ENCODE data around the gene ATG12.

- TF ChIP-seq EZH2phosphoT487 (IDR thresholded peaks at IDR 0.05; ENCODE audit: unreplicated experiment) (no peak), CTCF (conservative IDR thresholded peaks at IDR 0.05; ENCODE audit: low read depth in 2 of 2) (no peak), POLR2AphosphoS5 (IDR thresholded peaks at IDR 0.05; ENCODE audit: low read depth) (peak; percentile 75)
These were observed at the start of gene ATG12, which contains the start of gene AP3S1 for GRCh38 chr5:115841382-115842088.

Data from GM23338 (cell line).